ENCODE measurements around the gene FMO5.

Gene FMO5

DNA sequence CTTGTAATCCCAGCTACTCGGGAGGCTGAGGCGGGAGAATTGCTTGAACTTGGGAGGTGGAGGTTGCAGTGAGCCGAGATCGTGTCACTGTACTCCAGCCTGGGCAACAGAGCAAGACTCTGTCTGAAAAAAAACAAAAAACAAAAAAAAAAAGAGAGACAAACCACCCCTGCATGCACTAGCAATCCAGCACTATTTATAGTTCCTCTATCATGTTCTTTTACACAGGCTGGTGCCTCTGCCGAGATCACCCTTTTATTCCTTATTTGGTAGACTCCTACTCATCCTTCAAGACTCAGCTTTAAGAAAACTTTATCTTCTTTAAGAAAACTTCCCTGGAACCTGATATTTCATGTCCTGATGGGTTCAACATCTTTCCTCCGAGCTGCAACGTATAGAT, 10.8 kb downstream of the FMO5 start:
- Histone ChIP-seq H3K4me2 (ENCODE audit: low read length) (no peak overlapping the region), H3F3A (ENCODE audit: control insufficient read depth, insufficient read depth) (no peaks in the 10 kb centered on the region), H3K79me2 (ENCODE audit: control insufficient read depth, low read length) (no peaks in the 10 kb centered on the region), H4K20me1 (ENCODE audit: control insufficient read depth, insufficient read depth, low read depth, low read length) (no peaks in the 10 kb centered on the region), H3K27me3 (ENCODE audit: control insufficient read depth, low read length) (no peaks in the 10 kb centered on the region), H3K36me3 (ENCODE audit: control insufficient read depth, low read length) (no peaks in the 10 kb centered on the region), H3K9me3 (ENCODE audit: control insufficient read depth, insufficient read depth, low read length) (no peaks in the 10 kb centered on the region), H3K9me2 (replicated peaks; ENCODE audit: control insufficient read depth, low read length) (no peaks in the 10 kb centered on the region; the same call in 1 of the 2 replicates), H3K4me1 (ENCODE audit: control insufficient read depth, low read length) (peaks cover 6% of the 10 kb centered on the region), H3K27ac (ENCODE audit: low read depth, low read length) (no peak overlapping the region), H3K4me3 (ENCODE audit: low read length) (no peak overlapping the region)
- TF ChIP-seq EZH2phosphoT487 (IDR thresholded peaks at IDR 0.05; ENCODE audit: borderline replicate concordance, low read length) (no peak), CTCF (IDR thresholded peaks at IDR 0.05; ENCODE audit: low read depth, low read length, poor library complexity, severe bottlenecking) (no peak)

DNA sequence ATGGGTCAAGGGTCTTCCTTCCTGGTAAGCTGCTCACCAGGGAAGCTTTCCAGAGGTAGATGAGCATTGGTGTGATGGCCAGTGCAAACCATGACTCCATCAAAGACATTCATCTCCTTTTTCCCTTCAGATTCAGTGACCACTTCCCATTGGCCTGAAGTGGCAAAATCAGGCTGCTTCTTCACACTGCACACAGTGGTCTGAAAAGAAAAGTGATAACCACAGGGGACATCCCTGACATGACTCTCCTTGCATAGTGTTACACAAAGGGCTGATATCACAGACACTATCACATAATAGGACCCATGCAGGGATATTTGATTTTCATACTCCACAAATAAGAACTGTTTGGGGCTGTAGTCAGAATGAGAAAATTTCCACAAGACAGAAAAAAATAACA, 11.9 kb downstream of the FMO5 start:
- H3K27me3 ChIP-seq (ENCODE audit: control insufficient read depth, low read length): no peaks in the 10 kb centered on the region
- TF ChIP-seq CTCF (IDR thresholded peaks at IDR 0.05; ENCODE audit: low read depth, low read length, poor library complexity, severe bottlenecking): no peak
- no peak for TF ChIP-seq EZH2phosphoT487 (IDR thresholded peaks at IDR 0.05; ENCODE audit: borderline replicate concordance, low read length)
- no peaks in the 10 kb centered on the region for H3F3A ChIP-seq (ENCODE audit: control insufficient read depth, insufficient read depth)
- H3K4me2 ChIP-seq (ENCODE audit: low read length): no peak overlapping the region
- no peak overlapping the region for H3K27ac ChIP-seq (ENCODE audit: low read depth, low read length)
- no peaks in the 10 kb centered on the region for H3K9me3 ChIP-seq (ENCODE audit: control insufficient read depth, insufficient read depth, low read length)
- H3K4me3 ChIP-seq (ENCODE audit: low read length): no peak overlapping the region
- H4K20me1 ChIP-seq (ENCODE audit: control insufficient read depth, insufficient read depth, low read depth, low read length): no peaks in the 10 kb centered on the region
- H3K79me2 ChIP-seq (ENCODE audit: control insufficient read depth, low read length): no peaks in the 10 kb centered on the region
- H3K36me3 ChIP-seq (ENCODE audit: control insufficient read depth, low read length): no peaks in the 10 kb centered on the region
- H3K4me1 ChIP-seq (ENCODE audit: control insufficient read depth, low read length): peaks cover 9% of the 10 kb centered on the region
- no peaks in the 10 kb centered on the region; the same call in 1 of the 2 replicates for H3K9me2 ChIP-seq (replicated peaks; ENCODE audit: control insufficient read depth, low read length)

DNA sequence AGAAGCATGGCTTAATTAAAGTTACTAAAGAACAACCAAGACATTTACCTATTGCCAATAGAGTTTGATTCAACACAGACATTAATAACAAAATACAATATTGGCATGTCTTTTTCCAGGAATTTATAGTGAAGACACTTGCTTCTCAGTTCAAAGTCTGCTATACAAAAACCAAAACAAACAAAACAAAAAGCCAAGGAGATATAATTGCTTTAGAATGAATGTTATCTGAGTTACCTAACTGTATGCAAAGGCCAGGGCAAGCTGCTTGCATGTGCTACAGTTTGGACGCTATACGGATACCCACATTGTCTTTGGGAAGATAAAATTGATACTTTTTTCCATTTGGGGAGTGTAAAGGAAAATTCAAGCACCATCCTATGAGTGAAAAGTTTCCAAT, 13.6 kb downstream of the FMO5 start:
- H3K9me3 ChIP-seq (ENCODE audit: control insufficient read depth, insufficient read depth, low read length): no peaks in the 10 kb centered on the region
- no peak overlapping the region for H3K4me2 ChIP-seq (ENCODE audit: low read length)
- no peaks in the 10 kb centered on the region for H3K27me3 ChIP-seq (ENCODE audit: control insufficient read depth, low read length)
- no peaks in the 10 kb centered on the region for H3F3A ChIP-seq (ENCODE audit: control insufficient read depth, insufficient read depth)
- no peaks in the 10 kb centered on the region; the same call in 1 of the 2 replicates for H3K9me2 ChIP-seq (replicated peaks; ENCODE audit: control insufficient read depth, low read length)
- H3K4me3 ChIP-seq (ENCODE audit: low read length): no peak overlapping the region
- no peaks in the 10 kb centered on the region for H4K20me1 ChIP-seq (ENCODE audit: control insufficient read depth, insufficient read depth, low read depth, low read length)
- no peaks in the 10 kb centered on the region for H3K36me3 ChIP-seq (ENCODE audit: control insufficient read depth, low read length)
- TF ChIP-seq EZH2phosphoT487 (IDR thresholded peaks at IDR 0.05; ENCODE audit: borderline replicate concordance, low read length): no peak
- no peak overlapping the region for H3K27ac ChIP-seq (ENCODE audit: low read depth, low read length)
- peaks cover 9% of the 10 kb centered on the region for H3K4me1 ChIP-seq (ENCODE audit: control insufficient read depth, low read length)
- H3K79me2 ChIP-seq (ENCODE audit: control insufficient read depth, low read length): no peaks in the 10 kb centered on the region

DNA sequence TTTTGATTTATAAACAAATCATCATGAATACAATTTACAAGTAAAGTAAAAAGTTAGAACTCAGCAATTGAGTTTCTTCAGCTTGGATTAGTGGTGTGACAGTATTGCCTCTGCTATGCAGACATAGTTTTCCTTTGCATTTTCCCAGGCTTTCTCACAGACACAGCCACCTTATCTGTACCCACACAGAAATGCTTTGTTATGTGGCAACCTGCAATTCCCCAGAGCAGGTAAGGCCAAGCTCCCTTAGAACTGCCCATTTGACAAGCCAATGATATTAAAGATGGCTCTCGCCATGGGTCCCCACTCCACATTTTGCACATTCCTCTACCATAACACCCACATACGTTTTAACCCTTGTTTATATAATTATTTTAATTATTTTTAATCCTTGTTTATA, 14.2 kb downstream of the FMO5 start:
- no peaks in the 10 kb centered on the region for H3K27me3 ChIP-seq (ENCODE audit: control insufficient read depth, low read length)
- no peaks in the 10 kb centered on the region for H3K79me2 ChIP-seq (ENCODE audit: control insufficient read depth, low read length)
- H3K9me3 ChIP-seq (ENCODE audit: control insufficient read depth, insufficient read depth, low read length): no peaks in the 10 kb centered on the region
- H4K20me1 ChIP-seq (ENCODE audit: control insufficient read depth, insufficient read depth, low read depth, low read length): no peaks in the 10 kb centered on the region
- H3K4me3 ChIP-seq (ENCODE audit: low read length): no peak overlapping the region
- TF ChIP-seq EZH2phosphoT487 (IDR thresholded peaks at IDR 0.05; ENCODE audit: borderline replicate concordance, low read length) (no peak), CTCF (IDR thresholded peaks at IDR 0.05; ENCODE audit: low read depth, low read length, poor library complexity, severe bottlenecking) (no peak)
- H3K4me1 ChIP-seq (ENCODE audit: control insufficient read depth, low read length): peaks cover 9% of the 10 kb centered on the region
- no peaks in the 10 kb centered on the region for H3K36me3 ChIP-seq (ENCODE audit: control insufficient read depth, low read length)
- no peak overlapping the region for H3K27ac ChIP-seq (ENCODE audit: low read depth, low read length)
- no peak overlapping the region for H3K4me2 ChIP-seq (ENCODE audit: low read length)
- H3F3A ChIP-seq (ENCODE audit: control insufficient read depth, insufficient read depth): no peaks in the 10 kb centered on the region
- H3K9me2 ChIP-seq (replicated peaks; ENCODE audit: control insufficient read depth, low read length): no peaks in the 10 kb centered on the region; the same call in 1 of the 2 replicates
